ENCODE results near the gene AKR1C2.
"Not testable (repeated sequence)": the region's sequence is repeated elsewhere in the genome, so short reads cannot be mapped to it uniquely, and the experiment has no call there.

The AKR1C2 gene

GRCh38 chr10:4953405-4953804, 50.3 kb downstream of the AKR1C2 start:
- DNase-seq = no peak

GRCh38 chr10:4951512-4952162, 52.0 kb downstream of the AKR1C2 start:
- not testable (repeated sequence) for DNase-seq

- DNase-seq = no peak
Measured at GRCh38 chr10:4947635-4948596, 55.7 kb downstream of the AKR1C2 start.

- no peak for DNase-seq
Measured at GRCh38 chr10:4947039-4947634, 56.5 kb downstream of the AKR1C2 start.

- no peak for DNase-seq
Measured at GRCh38 chr10:4945766-4946717, 57.6 kb downstream of the AKR1C2 start.

GRCh38 chr10:4944841-4945240, 58.8 kb downstream of the AKR1C2 start:
- no peak for DNase-seq

- DNase-seq = no peak
Measured at GRCh38 chr10:4943821-4944220, 59.8 kb downstream of the AKR1C2 start.

GRCh38 chr10:4943416-4943815, 60.2 kb downstream of the AKR1C2 start:
- not testable (repeated sequence) for DNase-seq

- DNase-seq = not testable (repeated sequence)
Measured at GRCh38 chr10:4942931-4943330, 60.7 kb downstream of the AKR1C2 start.

- no peak for DNase-seq
Measured at GRCh38 chr10:4941540-4942330, 61.9 kb downstream of the AKR1C2 start.

- not testable (repeated sequence) for DNase-seq
Measured at GRCh38 chr10:4940909-4941308, 62.7 kb downstream of the AKR1C2 start.

- DNase-seq = not testable (repeated sequence)
Measured at GRCh38 chr10:4940073-4940428, 63.6 kb downstream of the AKR1C2 start.

GRCh38 chr10:4939224-4940072, 64.2 kb downstream of the AKR1C2 start:
- DNase-seq = no peak

Measured in activated CD4-positive, alpha-beta T cell treated with anti-CD3 and anti-CD28 coated beads, Interleukin-2, amount 50 U/mL, for 1 hour (primary cell).